M059J (cell line): Measurements from ENCODE around the gene SERAC1. TPM values are rescaled to one million over a fixed set of nuclear protein-coding genes. Genes with fewer than 3 reads are reported as not detected.
A peak's percentile ranks its signal among the peaks of the same experiment; 100 is the strongest.
"Not testable (repeated sequence)": the region's sequence is repeated elsewhere in the genome, so short reads cannot be mapped to it uniquely, and the experiment has no call there.

ENCODE experiments used
- DNase-seq: peaks from one replicate; pipeline ENCODE4 v3.0.0-alpha.2; 2012; ENCODE audit warnings: low read depth
- total RNA-seq: library from RNA; depleted of rRNA; stranded (reverse); fragments of >200 nt; shearing (Covaris generic); gene quantifications from 2 replicates; pipeline ENCODE4 v1.2.3, GENCODE V29; 2014

SERAC1 gene
- total RNA-seq, 1 experiment from 2014 or later: 11.4 TPM

GRCh38 chr6:158174514-158174913 is 6.5 kb upstream of the SERAC1 start:
- peak; percentile 84 for DNase-seq

DNA sequence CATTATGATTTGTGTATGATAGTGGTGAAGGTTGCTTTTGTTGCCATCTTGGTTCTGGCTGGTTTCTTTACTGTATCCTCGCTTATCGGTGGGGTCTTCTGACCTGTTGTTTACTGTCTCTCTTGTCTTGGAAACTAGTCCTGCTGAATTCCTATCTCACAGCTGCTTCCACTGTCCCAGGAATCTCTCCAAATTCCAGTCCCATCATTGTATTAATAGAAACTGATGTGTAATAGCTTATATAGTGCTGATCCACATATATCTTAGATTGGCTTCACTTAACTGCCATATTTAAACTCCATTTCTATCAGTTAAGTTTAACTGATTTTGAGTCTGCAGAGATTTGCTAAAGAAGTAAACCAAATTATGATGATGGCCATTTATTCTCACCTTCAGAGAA is 6.0 kb upstream of the SERAC1 start:
- no peak for DNase-seq

DNA sequence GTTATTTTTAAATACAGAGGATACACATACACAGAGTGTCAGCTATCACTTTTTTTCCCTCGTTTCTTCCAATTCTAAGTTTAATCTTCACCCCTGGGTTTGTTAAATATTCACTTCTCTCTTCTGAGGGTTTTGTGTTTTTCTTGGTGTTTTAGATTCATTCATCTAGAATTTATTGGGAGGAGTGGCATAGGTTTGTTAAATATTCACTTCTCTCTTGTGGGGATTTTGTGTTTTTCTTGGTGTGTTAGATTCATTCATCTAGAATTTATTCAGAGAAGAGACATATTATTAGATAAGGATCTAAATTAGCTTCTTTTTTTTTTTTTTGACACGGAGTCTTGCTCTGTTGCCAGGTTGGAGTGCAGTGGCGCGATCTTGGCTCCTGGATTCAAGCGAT is 3.9 kb upstream of the SERAC1 start:
- no peak for DNase-seq

GRCh38 chr6:158170656-158171081 is 2.6 kb upstream of the SERAC1 start:
- DNase-seq: peak; percentile 93

DNA sequence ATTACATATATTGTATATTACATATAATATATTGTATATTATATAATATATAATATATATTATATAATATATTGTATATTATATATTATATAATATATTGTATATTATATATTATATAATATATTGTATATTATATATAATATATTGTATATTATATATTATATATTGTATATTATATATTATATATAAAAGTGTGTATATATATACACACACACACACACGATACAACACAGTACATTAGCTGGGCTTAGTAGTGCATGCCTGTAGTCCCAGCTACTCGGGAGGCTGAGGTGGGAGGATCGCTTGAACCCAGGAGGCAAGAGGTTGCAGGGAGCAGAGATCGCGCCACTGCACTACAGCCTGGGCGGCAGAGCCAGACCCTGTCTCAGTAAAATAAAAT is 1.6 kb upstream of the SERAC1 start:
- DNase-seq: not testable (repeated sequence)

GRCh38 chr6:158165919-158166416 is 2.1 kb downstream of the SERAC1 start:
- no peak for DNase-seq

- no peak for DNase-seq
Observed at GRCh38 chr6:158164579-158165170, 3.4 kb downstream of the SERAC1 start.

GRCh38 chr6:158161566-158162254 is 6.4 kb downstream of the SERAC1 start:
- peak; percentile 27 for DNase-seq

- peak; percentile 76 for DNase-seq
Observed at GRCh38 chr6:158160932-158161539, 7.0 kb downstream of the SERAC1 start.

DNA sequence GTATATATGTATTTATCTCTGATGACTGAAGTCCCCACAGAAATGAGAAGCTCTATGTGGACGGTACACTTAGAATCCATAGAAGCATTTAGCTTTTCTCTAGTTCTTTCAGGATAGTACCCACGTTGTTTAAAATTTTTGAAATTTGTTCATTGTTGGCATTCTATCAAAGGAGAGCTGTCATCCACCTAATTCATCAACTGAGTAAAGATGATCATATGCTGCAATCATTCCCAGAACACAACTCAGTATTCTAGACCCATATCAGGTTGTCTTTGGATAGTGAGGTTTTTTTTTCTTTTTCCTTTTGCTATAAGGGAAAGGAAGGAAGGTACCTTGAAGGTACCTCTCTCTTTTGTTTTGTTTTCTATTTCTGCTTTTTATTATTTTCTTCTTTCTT is 9.3 kb downstream of the SERAC1 start:
- no peak for DNase-seq

DNA sequence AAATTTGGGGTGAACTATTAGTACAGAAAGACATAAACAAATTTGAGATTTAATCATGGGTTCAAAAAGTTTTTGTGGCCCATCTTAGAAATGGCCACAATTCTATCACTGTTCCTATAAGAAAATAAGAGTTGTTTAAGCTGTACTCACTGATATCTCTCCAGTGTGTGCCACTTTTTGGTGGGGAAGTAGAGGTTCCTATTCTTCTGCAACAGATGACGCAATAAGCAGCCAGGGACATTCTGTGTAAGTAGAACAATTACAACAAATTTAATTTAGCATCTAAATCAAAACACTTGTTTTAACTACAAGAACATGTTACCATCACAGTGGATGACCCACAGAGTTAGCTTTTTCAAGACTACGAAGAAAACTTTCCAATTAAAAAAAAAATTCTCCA is 9.9 kb downstream of the SERAC1 start:
- no peak for DNase-seq

DNA sequence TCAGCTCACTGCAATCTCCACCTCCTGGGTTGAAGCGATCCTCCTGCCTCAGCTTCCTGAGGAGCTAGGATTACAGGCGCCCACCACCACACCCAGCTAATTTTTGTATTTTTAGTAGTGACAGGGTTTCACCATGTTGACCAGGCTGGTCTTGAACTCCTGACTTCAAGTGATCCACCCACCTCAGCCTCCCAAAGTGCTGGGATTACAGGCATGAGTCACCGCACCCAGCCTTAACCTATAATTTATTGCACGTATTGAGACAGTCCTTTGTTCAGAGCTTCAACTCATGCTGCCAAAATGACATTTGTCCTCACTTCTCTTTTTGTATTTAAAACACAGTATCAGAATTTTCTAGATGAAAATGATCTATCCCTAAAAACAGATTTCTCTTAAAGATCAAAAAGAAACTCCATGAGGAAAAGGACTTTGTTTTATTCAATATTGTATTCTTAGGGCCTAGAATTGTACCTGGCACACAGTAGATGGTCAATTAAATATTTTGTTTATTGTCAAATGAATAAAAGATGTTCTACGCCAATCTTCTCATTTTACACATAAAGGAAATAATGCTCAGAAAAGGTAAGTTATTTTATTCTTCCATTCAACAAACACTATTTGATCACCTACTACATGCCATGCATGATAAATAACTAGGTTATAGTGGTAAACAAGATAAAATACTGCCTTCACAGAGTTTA is 10.8 kb downstream of the SERAC1 start:
- DNase-seq: no peak

DNA sequence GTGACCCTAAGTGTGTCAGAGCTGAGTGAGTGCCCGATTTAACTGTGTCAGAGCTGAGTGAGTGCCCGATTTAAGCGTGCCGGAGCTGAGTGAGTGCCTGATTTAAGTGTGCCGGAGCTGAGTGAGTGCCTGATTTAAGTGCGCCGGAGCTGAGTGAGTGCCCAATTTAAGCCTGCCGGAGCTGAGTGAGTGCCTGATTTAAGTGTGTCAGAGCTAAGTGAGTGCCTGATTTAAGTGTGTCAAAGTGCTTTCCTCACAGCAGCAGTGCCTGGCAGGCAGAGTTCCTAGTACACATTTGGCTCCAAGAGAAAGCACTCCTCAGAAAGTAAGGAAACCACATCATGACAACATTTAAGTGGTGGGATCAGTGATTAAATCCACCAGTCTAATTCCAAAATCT is 13.2 kb downstream of the SERAC1 start:
- no peak for DNase-seq

DNA sequence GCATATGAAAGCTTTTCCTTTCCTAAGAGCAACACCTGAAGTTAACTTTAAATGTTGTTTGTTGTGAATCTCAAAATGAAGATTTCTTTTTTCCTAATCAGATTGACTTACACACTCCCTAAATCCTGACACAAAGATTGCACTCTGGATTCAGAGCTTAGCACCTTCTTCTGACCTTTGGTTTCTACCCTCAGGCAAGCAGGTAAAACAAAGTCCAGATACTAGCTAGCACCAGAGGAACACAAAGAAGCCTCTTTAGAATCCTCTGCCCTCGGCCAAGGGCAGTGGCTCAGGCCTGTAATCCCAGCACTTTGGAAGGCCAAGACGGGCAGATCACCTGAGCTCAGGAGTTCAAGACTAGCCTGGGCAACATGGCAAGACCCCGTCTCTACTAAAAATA is 14.5 kb downstream of the SERAC1 start:
- DNase-seq: no peak

DNA sequence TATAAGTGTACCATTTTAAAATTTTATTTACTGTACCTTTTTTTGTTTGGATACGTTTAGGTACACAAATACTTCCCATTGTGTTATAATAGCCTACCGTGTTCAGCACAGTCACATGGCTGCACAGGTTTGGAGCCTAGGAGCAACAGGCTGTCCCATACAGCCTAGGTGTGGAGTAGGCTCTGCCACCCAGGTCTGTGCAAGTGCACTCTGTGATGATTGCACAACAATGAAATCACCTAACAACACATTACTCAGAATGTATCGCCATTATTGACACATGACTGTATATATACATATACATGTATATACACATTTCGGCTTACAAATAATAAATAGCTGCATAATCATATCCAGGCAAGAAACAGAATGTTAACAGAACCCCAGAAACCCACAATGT is 15.4 kb downstream of the SERAC1 start:
- no peak for DNase-seq

DNA sequence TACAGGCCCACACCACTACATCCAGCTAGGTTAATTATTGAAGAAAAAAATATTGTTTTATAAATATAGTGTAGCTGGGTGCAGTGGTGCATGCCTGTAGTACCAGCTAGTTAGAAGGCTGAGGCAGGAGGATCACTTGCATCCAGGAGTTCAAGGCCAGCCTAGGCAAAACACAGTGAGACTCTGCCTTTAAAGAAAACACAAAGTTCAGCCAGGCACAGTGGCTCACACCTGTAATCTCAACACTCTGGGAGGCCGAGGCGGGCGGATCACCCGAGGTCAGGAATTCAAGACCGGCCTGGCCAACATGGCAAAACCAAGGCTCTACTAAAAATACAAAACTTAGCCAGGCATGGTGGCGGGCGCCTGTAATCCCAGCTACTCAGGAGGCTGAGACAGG is 16.0 kb downstream of the SERAC1 start:
- DNase-seq: not testable (repeated sequence)

DNA sequence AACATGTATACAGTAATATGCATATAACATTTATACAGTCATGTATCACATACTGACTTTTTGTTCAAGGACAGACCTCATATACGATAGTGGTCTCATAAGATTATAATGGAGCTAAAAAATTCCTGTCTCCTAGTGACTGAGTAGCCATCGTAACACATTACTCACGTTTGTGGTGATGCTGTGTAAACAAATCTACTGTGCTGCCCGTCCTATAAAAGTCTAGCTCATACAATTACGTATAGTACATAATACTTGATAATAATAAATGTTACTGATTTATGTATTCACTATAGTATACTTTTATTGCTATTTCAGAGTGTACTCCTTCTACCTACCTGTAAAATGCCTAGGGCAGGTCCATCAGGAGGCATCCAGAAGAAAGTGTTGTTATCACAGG is 17.4 kb downstream of the SERAC1 start:
- peak; percentile 90 for DNase-seq

GRCh38 chr6:158149641-158150040 is 18.4 kb downstream of the SERAC1 start:
- peak; percentile 32 for DNase-seq

GRCh38 chr6:158143700-158144099 is 24.4 kb downstream of the SERAC1 start:
- peak; percentile 16 for DNase-seq

- peak; percentile 80 for DNase-seq
Observed at GRCh38 chr6:158142789-158143188, 25.3 kb downstream of the SERAC1 start.

DNA sequence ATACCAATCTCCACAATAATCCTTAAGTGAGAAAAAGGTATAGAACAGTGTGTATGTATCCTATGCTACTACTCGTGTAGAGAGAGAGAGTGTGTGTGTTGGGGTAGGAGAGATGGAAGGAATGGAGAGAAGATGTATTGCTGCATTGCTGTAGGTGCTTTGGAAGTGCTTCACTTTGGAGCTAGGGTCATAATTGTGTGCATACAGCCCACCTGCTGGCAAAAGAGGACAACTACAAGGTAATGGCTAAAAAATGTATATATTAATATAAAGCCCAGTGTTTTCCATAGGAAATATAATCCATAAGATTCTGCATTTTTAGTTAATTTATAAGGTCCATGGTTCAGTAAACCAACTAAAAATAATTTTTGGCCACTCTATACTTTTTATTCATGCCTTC is 36.1 kb downstream of the SERAC1 start:
- peak; percentile 33 for DNase-seq

DNA sequence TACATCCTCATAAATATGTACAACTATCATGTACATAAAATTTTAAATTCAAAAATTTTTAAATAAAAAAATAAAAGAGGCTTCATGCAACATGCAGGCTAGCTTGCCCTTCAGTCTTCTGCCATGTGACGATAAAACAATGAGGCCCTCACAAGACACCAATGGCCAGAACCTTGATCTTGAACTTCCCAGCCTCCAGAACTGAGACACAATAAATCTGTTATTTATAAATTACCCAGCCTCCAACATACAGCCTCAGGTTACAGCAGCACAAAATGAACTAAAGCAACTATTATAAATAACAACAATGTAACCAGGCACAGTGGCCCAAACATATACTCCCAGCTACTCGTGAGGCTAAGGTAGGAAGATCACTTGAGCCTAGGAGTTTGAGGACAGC is 42.8 kb downstream of the SERAC1 start:
- no peak for DNase-seq
